PC-9 (cell line): Measurements from ENCODE around the gene CLASP1.

Experiments
- CTCF ChIP-seq: fragments of 200-600 bp; sonication (generic); conservative IDR thresholded peaks from 2 replicates; pipeline ENCODE4 v1.6.1; 2017; ENCODE audit warnings: mixed run types, antibody characterized with exemption, mild to moderate bottlenecking, moderate library complexity
- EZH2 ChIP-seq: fragments of 200-600 bp; sonication (generic); IDR thresholded peaks from 2 replicates; pipeline ENCODE4 v1.8.0; 2017; ENCODE audit warnings: antibody characterized with exemption, low read depth

- no peak for TF ChIP-seq EZH2
- no peak for TF ChIP-seq CTCF
These were observed 289.3 kb downstream of the CLASP1 start for GRCh38 chr2:121359716-121360565.
